ENCODE data around the gene SUPT3H. TPM values are rescaled to one million over a fixed set of nuclear protein-coding genes. Genes with fewer than 3 reads are reported as not detected.

SUPT3H gene
- total and polyA plus RNA-seq, 7 donors: 1.7 to 4.3 (median 2.8) TPM

- DNase-seq (no peak), ATAC-seq (peak in 2 of 4 donors; percentile 49 to 68)
- no peaks in the 10 kb centered on the region for H3K36me3 ChIP-seq (ENCODE audit: insufficient read depth in 1 of 2, low read depth in 1 of 2)
- WGBS, 3 donors: 26 to 56% (median 29%) methylated on average over 1 of the region's 1 CpG
- H3K9me3 ChIP-seq: no peaks in the 10 kb centered on the region
- H3K27ac ChIP-seq: no peak overlapping the region
- H3K4me1 ChIP-seq: peaks cover 8% of the 10 kb centered on the region
- no peak overlapping the region for H3K4me3 ChIP-seq
- intact Hi-C loops (cut with DNase I): no loop called here
- H3K27me3 ChIP-seq (ENCODE audit: insufficient read depth in 3 of 3, low read length in 2 of 3): no peaks in the 10 kb centered on the region
- TF ChIP-seq CTCF (IDR thresholded peaks at IDR 0.05): no peak
Observed at GRCh38 chr6:45118754-45119153, 259.0 kb downstream of the SUPT3H start.

GRCh38 chr6:45116714-45117410, 260.9 kb downstream of the SUPT3H start:
- no peak for DNase-seq
- intact Hi-C loops (cut with DNase I): no loop called here
- ATAC-seq: no peak
- Histone ChIP-seq H3K27me3 (ENCODE audit: insufficient read depth in 3 of 3, low read length in 2 of 3) (no peaks in the 10 kb centered on the region), H3K36me3 (ENCODE audit: insufficient read depth in 1 of 2, low read depth in 1 of 2) (no peaks in the 10 kb centered on the region), H3K4me1 (peaks cover 8% of the 10 kb centered on the region), H3K27ac (no peak overlapping the region), H3K9me3 (no peaks in the 10 kb centered on the region), H3K4me3 (no peak overlapping the region)
- TF ChIP-seq CTCF (IDR thresholded peaks at IDR 0.05): no peak

- H3K36me3 ChIP-seq (ENCODE audit: insufficient read depth in 1 of 2, low read depth in 1 of 2): no peaks in the 10 kb centered on the region
- intact Hi-C loops (cut with DNase I): no loop called here
- WGBS, 3 donors: 80 to 88% (median 83%) methylated on average over 3 of the region's 3 CpGs
- DNase-seq: no peak
- ATAC-seq: no peak
- no peak for TF ChIP-seq CTCF (IDR thresholded peaks at IDR 0.05)
- H3K4me1 ChIP-seq: peaks cover 8% of the 10 kb centered on the region
- no peaks in the 10 kb centered on the region for H3K9me3 ChIP-seq
- no peak overlapping the region for H3K27ac ChIP-seq
- H3K4me3 ChIP-seq: no peak overlapping the region
- no peaks in the 10 kb centered on the region for H3K27me3 ChIP-seq (ENCODE audit: insufficient read depth in 3 of 3, low read length in 2 of 3)
Observed at GRCh38 chr6:45115696-45116095, 262.0 kb downstream of the SUPT3H start.

GRCh38 chr6:45112711-45113110, 265.0 kb downstream of the SUPT3H start:
- Histone ChIP-seq H3K4me1 (no peaks in the 10 kb centered on the region), H3K27ac (no peak overlapping the region), H3K9me3 (no peaks in the 10 kb centered on the region), H3K27me3 (ENCODE audit: insufficient read depth in 3 of 3, low read length in 2 of 3) (no peaks in the 10 kb centered on the region), H3K4me3 (no peak overlapping the region), H3K36me3 (ENCODE audit: insufficient read depth in 1 of 2, low read depth in 1 of 2) (no peaks in the 10 kb centered on the region)
- ATAC-seq (no peak), DNase-seq (no peak)
- no peak for TF ChIP-seq CTCF (IDR thresholded peaks at IDR 0.05)
- intact Hi-C loops (cut with DNase I): no loop called here

- no peak for DNase-seq
- H3K27ac ChIP-seq: no peak overlapping the region
- ATAC-seq: no peak
- no peak for TF ChIP-seq CTCF (IDR thresholded peaks at IDR 0.05)
- H3K27me3 ChIP-seq (ENCODE audit: insufficient read depth in 3 of 3, low read length in 2 of 3): no peaks in the 10 kb centered on the region
- H3K4me1 ChIP-seq: no peaks in the 10 kb centered on the region
- no peak overlapping the region for H3K4me3 ChIP-seq
- 67 to 88% (median 81%) methylated on average over 1 of the region's 1 CpG for WGBS, 3 donors
- intact Hi-C loops (cut with DNase I): no loop called here
- no peaks in the 10 kb centered on the region for H3K9me3 ChIP-seq
- H3K36me3 ChIP-seq (ENCODE audit: insufficient read depth in 1 of 2, low read depth in 1 of 2): no peaks in the 10 kb centered on the region
Observed at GRCh38 chr6:45109551-45109950, 268.2 kb downstream of the SUPT3H start.

Measured in psoas muscle (tissue), 8 donors.